ENCODE measurements around the gene CCDC91.
A peak's percentile ranks its signal among the peaks of the same experiment; 100 is the strongest.

Gene CCDC91

GRCh38 chr12:28536088-28536487 lies 345.8 kb downstream of the CCDC91 start:
- DNase-seq (ENCODE audit: low read depth) = peak; percentile 79

- peak; percentile 5 for DNase-seq (ENCODE audit: low read depth)
These were observed 347.2 kb downstream of the CCDC91 start for GRCh38 chr12:28537474-28537873.

DNA sequence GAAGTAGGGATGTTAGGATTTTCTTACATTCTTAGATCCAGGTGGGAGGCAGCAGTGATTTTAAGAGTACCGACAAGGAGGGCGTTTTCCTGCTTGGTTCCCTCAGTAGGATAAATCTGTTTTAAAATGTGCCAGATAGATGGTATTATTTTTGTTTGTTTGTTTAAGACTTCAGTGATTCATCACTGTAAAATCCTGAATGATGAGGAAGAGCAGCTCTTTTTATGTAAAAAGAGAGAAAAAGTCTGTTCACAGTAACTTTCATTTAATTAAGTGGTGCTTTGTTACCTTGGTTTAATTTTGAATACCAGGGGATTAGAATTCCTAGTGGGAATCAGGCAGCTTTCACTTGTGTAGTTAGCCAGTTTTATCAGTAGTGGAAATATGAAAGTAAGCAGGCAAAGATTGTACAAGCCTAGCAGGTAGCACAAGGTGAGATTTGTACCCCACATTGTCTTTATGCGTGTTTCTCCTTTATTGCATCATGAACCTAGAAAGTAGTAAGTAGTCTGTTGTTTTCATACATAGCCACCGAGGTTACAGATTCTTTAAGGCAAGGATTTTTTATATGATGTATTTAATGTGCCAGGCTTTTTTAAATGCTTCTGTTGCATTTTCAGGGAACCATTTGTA lies 349.6 kb downstream of the CCDC91 start:
- DNase-seq (ENCODE audit: low read depth) = no peak

DNA sequence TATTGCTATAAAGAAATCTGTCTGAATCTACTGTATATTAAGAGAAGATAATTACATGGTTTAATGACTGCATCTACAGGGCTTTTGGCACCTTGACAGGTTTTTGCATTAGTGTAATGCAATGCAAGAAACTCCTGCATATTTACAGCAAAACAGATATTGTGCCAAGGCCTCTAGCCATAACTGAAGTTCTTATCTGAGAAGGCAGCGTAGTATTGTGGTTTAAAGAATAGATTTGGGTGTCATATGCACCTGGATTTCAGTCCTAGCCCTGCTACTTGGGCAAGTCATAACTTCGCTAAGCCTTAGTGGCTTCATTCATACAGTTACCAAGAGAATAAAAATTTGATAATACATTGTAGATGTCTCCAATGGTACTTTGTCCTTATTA lies 350.1 kb downstream of the CCDC91 start:
- no peak for DNase-seq (ENCODE audit: low read depth)

GRCh38 chr12:28543021-28543890 lies 353.0 kb downstream of the CCDC91 start:
- DNase-seq (ENCODE audit: low read depth) = no peak

DNA sequence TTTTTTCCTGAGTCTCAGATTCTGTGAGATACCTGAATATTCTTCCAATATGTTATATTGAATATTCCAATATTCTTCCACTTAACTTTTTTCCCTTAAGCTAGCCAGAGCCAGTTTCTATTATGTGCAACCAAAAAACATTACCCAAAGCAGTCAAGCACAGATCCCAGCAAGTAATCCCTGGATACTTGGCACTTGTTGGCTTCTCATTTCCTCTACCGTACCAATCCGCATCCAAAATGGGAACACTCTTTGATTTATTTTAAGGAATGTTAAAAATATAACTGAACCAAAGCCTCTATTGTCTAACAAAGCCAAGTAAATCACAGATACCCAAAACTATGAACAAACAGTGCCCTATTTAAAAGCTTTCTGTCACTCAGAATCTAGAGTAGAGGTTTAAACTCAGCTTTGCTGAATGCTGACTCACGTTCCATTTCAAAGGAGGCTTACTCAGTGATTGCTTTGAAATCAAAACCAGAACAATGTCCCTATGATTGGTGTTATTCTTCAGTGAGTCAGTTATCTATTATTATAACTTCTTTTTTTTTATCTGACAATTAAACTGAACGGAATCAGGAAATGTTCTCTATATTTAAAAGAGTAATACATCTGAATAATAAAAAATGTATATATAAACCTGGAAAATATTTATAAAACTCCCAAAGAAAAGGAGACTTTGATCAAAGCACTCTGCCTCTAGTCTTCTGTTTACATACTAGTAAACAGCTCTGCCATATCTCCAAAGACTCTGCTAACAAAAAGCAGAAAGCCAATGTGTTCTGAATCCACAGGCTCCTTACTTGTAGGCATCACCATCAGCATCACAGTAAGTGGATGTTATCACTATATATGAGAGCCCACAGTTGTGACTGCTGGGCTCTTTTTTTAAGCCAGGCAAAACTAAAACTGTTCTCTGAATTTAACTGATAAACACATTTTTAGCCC lies 360.8 kb downstream of the CCDC91 start:
- peak; percentile 87 for DNase-seq (ENCODE audit: low read depth)

DNA sequence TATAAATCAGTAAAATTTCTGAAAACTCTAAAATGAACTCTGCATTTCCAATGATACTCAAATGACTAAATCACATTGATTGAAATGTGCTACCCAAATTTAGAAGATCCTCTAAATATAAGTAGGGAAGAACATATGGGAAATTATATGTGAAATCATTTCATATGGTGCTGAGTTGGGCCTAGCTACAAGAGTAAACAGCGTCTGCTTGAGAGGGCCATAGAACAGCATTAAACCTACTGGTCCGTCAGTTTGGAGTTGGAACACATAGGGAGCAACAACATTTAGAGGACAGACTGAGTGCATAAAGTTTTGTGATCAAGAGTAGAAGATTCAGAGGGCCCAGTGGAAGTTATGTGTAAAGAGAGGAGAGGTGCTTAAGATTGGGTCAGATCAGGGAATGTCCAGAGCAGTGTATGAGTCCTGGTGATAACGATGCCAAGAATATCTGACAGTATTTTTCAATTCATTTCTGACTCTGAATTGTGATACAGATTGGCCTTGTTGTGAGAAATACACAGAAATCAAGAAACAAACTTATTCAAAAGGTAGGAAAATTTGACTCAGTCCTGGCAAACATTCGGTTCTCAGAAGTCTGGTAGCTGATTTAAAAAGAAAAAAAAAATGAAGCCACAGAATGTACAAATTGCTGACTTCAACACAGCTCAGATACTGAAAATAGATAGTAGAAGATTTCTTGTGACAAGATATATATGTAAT lies 362.2 kb downstream of the CCDC91 start:
- DNase-seq (ENCODE audit: low read depth) = no peak

DNA sequence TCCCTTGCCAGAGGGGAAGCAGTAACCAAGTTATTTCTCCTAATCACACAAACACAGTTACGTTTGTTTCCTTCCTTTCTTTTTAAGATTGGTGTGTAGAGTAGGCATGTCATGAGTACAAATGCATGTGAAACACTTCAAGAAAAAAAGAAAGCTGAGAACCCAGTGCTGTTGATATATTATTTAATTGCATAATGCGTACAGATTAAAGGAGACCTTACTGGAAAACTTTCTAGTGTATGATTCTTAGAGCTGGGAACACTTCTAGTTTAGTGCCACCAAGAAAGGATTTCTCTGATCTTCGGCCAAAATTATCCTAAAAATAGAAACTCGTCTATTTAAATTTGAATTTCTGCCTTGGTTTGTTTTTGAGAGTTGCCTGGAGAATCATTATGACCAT lies 365.5 kb downstream of the CCDC91 start:
- DNase-seq (ENCODE audit: low read depth) = no peak

DNA sequence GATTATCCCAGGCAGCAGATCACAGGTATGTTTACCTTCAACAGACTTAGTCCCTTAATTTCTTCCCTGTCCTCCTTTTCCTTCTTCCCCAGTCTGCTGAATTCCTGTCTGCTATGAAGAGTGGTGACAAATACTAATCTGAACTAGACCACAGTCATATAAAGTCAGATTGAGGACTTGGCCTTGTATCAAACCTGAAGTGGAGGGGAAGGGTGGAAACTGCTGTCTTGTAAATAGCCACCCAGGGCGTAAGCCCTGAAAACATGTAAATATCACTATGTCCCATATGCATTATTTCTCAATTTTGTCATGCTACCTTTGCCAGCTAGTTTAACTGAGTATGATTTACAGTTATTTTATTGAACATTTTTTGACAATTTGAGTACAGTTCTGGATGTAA lies 368.0 kb downstream of the CCDC91 start:
- DNase-seq (ENCODE audit: low read depth) = no peak

- peak; percentile 29 for DNase-seq (ENCODE audit: low read depth)
These were observed 373.0 kb downstream of the CCDC91 start for GRCh38 chr12:28563286-28563685.

DNA sequence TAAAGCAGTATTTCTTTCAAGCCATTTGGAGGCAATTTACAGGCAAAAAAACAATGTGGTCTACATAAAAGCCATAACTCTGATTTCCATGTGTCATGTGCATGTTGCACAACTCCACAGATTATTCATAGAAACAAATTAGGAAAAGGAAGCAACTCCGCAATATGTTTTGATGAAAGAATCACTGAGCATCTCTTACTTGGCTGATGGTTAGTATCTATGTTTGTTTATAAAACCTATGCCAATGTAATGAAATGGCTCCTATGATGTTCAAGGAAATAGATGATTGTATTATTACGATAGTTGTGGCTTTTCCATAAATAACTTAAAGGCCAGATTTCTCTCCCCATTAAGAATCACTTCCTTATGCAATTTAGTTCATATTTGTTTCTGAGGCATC lies 373.7 kb downstream of the CCDC91 start:
- peak; percentile 81 for DNase-seq (ENCODE audit: low read depth)

- peak; percentile 91 for DNase-seq (ENCODE audit: low read depth)
These were observed 377.9 kb downstream of the CCDC91 start for GRCh38 chr12:28568118-28568517.

DNA sequence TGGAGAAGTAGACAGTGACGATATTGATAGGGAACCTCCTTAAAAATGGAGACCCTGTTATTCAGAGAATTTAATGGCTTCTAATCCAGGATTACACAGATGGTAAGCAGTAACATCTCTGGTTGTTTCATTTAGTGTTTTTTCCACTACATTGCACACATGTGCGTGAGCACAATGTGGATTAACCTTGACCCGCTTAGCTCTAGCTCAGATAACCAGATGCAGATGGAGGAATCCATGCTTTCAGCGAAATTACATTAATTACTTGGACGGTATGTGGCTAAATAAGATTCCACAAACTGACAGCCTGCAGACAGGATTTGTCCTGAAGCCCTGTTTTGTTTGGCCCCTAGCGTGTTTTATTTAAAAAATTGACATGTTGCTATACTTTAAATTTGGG lies 378.4 kb downstream of the CCDC91 start:
- no peak for DNase-seq (ENCODE audit: low read depth)

DNA sequence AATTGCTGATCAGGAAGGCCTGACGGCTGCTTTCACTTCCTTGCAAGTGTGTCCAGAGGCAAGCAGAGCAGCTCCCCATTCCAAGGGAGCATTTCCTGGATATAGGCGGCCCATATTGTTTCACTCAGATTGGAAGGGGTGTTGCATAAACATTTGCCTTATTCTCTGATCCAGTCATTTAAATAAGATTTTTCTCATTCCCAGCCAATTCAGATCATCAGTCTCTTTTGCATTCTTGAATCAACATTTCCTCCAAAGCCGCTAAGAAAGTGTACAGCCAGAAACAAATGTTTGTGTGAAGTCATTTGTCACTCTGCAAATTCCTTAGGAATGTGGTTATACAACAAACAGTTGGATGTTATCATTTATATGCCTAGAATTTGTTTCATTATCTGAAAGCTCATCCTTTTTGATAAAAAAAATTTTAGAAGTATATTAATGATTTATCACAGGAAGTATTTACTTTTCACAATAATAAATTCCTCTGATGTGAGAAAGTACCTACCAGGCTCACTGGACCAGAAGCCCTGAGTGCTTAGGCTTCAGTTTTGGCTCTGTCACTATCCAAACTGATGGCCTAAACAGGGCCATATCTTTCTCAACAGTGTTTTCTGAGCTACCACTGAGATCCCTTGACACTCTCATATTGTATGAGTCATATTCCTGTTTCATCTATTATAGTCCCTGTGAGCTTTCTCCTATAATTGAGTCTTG lies 379.6 kb downstream of the CCDC91 start:
- peak; percentile 49 for DNase-seq (ENCODE audit: low read depth)

GRCh38 chr12:28570811-28571210 lies 380.6 kb downstream of the CCDC91 start:
- DNase-seq (ENCODE audit: low read depth) = no peak

DNA sequence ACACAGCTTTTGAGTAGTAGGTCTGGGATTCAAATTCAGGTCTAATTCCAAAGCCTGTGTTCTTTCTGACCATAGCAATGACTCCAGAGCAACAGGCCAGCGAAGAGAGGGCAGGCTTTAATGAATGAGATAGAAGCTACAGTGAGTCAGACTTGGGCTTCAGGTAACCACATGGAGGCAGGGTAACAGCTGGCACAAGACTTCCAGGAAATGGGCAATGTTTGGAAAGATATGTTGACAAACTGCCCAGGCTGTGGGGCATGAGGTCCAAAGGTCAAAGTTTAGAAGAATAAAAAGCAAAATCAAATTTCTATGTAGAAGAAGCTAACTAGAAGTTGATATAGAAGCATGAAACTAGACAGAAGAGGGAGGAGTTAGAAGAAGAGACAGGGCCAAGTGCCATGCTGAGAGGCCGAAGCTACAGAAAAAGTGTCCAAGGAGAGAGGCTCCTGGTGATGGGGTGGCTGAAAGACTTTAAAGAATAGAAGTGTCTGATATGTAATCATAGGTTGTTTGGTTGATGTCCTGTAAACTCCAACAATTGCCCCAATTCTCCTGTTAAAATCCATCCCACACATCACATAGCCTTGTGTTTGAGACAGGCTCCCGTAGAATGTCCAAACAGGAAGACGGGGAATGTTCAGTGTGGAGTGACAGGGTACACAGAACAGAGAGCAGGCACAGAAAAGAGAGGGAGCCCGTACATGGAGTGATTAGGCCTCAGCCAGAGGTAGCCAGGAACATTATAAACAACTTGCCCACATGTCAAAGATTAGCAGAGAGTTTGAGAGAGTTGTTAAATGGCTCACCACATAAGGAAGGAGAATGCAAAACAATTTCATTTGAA lies 384.7 kb downstream of the CCDC91 start:
- no peak for DNase-seq (ENCODE audit: low read depth)

DNA sequence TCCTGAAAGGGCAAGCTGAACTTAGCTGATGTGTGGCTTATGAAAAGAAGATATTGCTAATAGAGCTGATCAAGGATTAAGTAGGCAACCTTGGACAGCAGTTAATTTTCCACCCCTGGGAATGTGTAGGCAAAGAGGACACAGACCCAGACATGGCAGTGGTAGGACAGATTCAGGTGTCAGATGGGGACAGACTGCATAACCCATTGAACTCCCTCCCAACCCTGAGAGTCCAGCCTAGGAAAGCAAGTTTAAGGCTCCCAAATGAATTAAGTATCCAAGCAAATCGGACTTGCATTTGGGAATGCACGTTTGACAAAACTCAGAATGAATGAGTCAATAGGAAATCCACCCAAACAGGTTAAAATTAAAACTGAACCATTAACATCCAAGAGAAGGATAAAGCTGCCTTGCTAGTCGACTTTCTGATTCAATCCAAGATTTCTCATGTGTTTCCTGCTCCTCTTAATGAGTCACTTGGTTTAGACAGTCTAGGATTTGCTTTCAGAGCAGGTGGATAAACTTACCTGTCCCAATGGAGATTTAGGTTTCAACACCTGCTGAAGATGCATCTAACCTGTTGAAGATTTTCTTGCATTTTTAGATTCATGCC lies 385.4 kb downstream of the CCDC91 start:
- no peak for DNase-seq (ENCODE audit: low read depth)

DNA sequence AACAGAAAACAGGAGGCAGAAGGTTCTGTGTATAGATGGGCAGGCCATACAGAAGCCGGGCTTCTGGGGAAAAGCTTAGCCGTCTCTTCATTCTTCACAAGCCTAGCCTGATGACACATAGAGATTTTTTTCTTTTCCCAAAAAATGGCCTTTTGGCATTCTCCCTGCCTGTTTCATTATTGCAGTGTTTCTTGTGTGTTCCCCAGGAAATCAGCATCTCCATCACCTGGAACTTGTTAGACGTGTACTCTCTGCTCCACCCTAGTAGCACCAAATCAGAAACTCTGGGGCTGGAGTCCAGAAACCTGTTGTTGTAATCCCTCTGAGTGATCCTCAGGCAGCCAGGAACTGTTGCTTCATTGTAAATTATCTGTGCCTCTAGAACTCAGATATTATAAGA lies 388.1 kb downstream of the CCDC91 start:
- DNase-seq (ENCODE audit: low read depth) = no peak

GRCh38 chr12:28578833-28579252 lies 388.6 kb downstream of the CCDC91 start:
- DNase-seq (ENCODE audit: low read depth) = no peak
